Endothelial cell of umbilical vein (primary cell): Measurements from ENCODE around the gene SHISA7.

Experiments used
- CTCF ChIP-seq, 2 donors: IDR thresholded peaks; 1 replicate in 1 of 2; 2 replicates in 1 of 2; pipeline ENCODE4 v1.5.1; 2011; ENCODE audit warnings: low read length in 2 of 2, mild to moderate bottlenecking in 2 of 2, moderate library complexity in 2 of 2, control low read depth in 1 of 2, inconsistent platforms in 1 of 2, low read depth in 1 of 2; ENCODE audit not compliant: insufficient read depth in 1 of 2; ENCODE audit errors: extremely low read depth in 1 of 2
- POLR2A ChIP-seq: IDR thresholded peaks from 2 replicates; pipeline ENCODE4 v1.6.1; 2012; ENCODE audit warnings: low read depth, mild to moderate bottlenecking, control low read depth, low read length

GRCh38 chr19:55485439-55486011 lies 42.4 kb upstream of the SHISA7 start:
- TF ChIP-seq CTCF (IDR thresholded peaks at IDR 0.05; ENCODE audit: extremely low read depth in 1 of 2, insufficient read depth in 1 of 2, low read depth in 1 of 2, low read length in 2 of 2) (no peak), POLR2A (no peak)
